D721Med (cell line): ENCODE measurements around the gene PIH1D1.

Experiments used
- DNase-seq: peaks from one replicate; pipeline ENCODE4 v3.0.0; 2011; ENCODE audit warnings: low spot score; ENCODE audit not compliant: insufficient read length
- FAIRE-seq: peaks from 2 replicates; lab custom pipeline; 2011; peaks lifted over from hg19 to GRCh38; lab: Jason Lieb, UNC
- TF ChIP-seq, protein P1 (sequence below): IDR thresholded peaks from 2 replicates; pipeline ENCODE4 v1.5.1; 2012; ENCODE audit warnings: mild to moderate bottlenecking, control low read depth; ENCODE audit not compliant: insufficient read depth; ENCODE audit errors: missing control alignments

PIH1D1 gene

DNA sequence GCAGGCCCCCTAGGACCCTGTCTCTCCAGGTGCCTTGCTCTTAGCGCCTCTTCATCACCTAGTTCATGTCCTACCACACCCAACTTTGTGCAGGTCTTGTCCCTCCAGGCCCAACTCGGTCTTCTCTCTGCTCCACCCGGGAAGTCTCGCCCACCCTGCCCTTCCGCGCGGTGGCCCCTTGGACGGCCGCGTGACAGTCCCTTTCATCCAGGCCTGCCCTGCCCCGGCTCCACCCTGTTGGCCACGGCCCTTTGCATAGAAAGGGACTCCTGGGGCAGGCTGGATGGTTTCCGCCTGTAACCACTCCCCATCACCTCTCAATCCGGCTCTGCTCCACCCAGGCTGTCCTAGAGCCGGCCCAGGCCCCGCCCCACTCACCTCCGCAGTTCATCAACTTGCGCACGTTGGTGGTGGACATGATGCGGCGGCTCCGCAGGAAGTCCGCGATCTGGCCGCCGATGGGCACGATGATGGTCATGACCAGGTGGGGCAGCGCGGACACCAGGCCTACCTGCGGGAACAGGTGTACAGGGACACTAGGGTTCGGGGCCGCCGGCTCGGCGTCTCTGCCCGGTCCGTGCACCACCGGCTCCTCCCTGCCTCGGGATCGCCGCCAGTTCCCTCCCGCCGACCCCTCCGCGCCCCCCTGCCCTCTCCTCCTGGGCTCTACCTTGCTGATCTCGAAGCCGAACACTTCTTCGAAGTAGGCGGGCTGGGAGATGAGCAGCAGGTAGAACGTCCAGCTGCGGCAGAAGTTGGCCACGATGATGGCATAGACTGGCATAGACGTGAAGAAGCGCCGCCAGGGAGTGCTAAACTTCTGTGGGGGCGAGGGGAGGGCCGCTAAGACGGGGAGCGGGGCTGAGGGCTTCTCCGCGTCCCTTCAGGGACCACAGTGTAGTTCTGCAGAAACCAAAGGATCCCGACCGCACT, 19.2 kb downstream of the PIH1D1 start:
- FAIRE-seq = no peak
- DNase-seq = no peak
- TF ChIP-seq, protein P1, sequence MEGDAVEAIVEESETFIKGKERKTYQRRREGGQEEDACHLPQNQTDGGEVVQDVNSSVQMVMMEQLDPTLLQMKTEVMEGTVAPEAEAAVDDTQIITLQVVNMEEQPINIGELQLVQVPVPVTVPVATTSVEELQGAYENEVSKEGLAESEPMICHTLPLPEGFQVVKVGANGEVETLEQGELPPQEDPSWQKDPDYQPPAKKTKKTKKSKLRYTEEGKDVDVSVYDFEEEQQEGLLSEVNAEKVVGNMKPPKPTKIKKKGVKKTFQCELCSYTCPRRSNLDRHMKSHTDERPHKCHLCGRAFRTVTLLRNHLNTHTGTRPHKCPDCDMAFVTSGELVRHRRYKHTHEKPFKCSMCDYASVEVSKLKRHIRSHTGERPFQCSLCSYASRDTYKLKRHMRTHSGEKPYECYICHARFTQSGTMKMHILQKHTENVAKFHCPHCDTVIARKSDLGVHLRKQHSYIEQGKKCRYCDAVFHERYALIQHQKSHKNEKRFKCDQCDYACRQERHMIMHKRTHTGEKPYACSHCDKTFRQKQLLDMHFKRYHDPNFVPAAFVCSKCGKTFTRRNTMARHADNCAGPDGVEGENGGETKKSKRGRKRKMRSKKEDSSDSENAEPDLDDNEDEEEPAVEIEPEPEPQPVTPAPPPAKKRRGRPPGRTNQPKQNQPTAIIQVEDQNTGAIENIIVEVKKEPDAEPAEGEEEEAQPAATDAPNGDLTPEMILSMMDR = no peak

DNA sequence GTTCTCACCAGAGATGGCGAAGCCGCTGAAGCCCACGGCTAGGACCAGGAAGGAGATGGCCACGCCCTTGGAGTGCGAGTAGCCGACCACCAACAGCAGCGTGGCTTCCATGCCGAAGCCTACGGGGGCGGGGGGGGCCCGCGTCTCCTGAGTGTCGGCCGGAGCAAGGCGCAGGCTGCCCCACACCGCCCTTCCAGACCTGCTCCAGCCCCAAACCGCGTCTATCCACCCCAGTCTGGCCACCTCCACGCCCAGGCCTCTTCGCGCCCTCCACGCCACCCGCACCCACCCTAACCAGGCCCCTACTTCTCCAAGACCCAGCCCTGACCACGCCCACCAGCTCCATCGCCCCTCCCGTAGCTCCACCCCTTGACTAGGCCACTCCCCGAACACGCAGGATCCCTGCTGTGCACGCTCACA, 20.3 kb downstream of the PIH1D1 start:
- TF ChIP-seq, protein P1 = no peak
- FAIRE-seq = no peak
- no peak for DNase-seq

GRCh38 chr19:49430678-49431329, 20.8 kb downstream of the PIH1D1 start:
- FAIRE-seq (no peak), DNase-seq (no peak)

GRCh38 chr19:49430172-49430677, 21.4 kb downstream of the PIH1D1 start:
- FAIRE-seq (no peak), DNase-seq (no peak)
- TF ChIP-seq, protein P1 = no peak

More at GRCh38 chr19:49430678-49431329, 20.8 kb downstream of the PIH1D1 start:
- TF ChIP-seq, protein P1 = no peak

DNA sequence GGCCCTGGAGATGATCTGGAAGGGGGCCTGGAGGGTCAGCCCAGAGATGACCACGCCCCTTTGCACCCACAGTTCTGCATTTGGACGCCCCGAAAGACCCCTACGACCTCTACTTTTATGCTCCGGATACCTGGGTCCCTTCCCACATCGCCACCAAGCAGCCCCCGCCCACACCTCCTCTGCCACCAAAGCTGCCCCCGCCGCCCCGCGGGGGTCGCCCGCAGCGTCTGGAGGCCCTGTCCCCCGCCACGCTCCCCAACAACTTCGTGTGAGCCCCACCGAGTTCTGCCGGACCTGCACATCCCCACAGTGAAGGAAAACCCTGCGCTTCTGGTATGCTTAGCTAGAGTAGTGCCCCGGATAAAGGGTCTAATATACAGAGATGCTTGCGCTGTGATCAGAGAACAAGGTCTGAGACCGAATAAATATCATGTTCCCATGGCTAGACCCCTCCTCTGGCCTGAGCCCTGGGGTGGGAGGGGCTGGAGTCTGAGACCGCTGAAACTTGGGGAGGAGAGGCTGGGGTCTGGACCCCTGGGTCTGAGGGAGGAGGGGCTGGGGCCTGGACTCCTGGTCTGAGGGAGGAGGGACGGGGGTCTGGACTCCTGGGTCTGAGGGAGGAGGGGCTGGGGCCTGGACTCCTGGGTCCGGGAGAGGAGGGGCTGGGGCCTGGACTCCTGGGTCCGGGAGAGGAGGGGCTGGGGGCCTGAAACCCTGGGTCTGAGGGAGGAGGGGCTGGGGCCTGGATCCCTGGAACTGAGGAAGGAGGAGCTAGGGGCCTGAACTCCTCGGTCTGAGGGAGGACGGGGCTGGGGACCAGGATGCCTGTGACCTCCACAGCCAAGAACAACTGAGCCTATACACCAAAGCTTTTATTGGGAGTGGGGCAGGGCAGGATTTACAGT, 22.8 kb downstream of the PIH1D1 start:
- TF ChIP-seq, protein P1 = no peak
- FAIRE-seq (no peak), DNase-seq (no peak)

DNA sequence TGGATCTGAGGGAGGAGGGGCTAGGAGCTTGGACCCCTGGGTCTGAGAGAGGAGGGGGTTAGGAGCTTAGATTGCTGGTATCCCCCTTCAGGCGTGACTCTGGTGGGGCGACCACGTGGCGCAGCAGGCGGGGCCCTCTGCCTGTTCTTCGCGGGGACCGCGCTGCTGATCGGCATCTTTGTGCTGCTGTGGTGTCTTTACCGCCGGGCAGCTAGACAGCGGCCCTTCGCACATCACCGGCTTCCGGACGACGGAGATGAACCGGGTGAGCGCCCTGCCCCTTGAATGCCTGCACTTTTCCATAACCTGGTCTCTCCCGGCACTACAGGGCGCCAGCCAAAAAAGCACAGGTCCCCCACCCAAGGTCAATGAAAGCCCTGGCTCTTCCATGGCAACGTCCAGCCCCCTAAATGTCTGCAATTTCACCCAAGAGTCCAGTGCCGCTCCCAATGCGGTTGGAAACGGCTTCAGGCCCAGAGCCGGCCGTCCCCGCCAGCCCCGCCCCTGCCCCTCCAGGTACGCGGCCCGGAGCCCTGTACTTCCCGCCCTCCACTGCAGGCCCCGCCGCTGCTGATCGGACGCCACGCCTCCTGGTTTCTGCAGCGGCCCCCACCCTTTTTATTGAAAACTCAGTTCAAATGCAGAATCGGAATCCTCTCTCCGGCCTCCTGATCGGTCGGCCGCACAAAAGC, 23.6 kb downstream of the PIH1D1 start:
- FAIRE-seq (no peak), DNase-seq (no peak)
- TF ChIP-seq, protein P1 = no peak
